Measurements from ENCODE around the gene MECR. TPM values are rescaled to one million over a fixed set of nuclear protein-coding genes. Genes with fewer than 3 reads are reported as not detected.

The MECR gene
- total RNA-seq = 1 to 10 TPM; 7.6 to 8.0 TPM
- total RNA-seq = 5.4 to 6.0 reads per million in 2 donors

GRCh38 chr1:29230553-29231378 lies at the start of gene MECR:
Gene MECR, minus strand, starts transcription at chr1:29230934. Its CDS starts 28 bp downstream, at chr1:29230906.
- H3K4me3 Mint-ChIP-seq = peak within 1 kb of the TSS; percentile 96
- peak; percentile 99 for ATAC-seq
- peaks cover 15% of the 10 kb centered on the region for H3K4me1 Mint-ChIP-seq
- H3K27me3 Mint-ChIP-seq = peaks cover 17% of the 10 kb centered on the region
- no peaks in the 10 kb centered on the region for H3K36me3 Mint-ChIP-seq (ENCODE audit: low read depth)
- H3K9me3 ChIP-seq (ENCODE audit: control insufficient read depth, low read length, poor library complexity, severe bottlenecking) = no peaks in the 10 kb centered on the region
- peak within 1 kb of the TSS; percentile 93 for H3K27ac Mint-ChIP-seq
- DNase-seq = peak; percentile 87 to 91 (median 88)

GRCh38 chr1:29279951-29280391 lies 49.2 kb upstream of the MECR start:
- H3K36me3 Mint-ChIP-seq (ENCODE audit: low read depth) = no peaks in the 10 kb centered on the region

GRCh38 chr1:29279406-29279805 lies 48.7 kb upstream of the MECR start:
- Mint-ChIP-seq H3K36me3 (ENCODE audit: low read depth) (no peaks in the 10 kb centered on the region), H3K4me1 (peaks cover 13% of the 10 kb centered on the region), H3K27ac (no peak overlapping the region), H3K27me3 (peaks cover 44% of the 10 kb centered on the region), H3K4me3 (no peak overlapping the region)
- DNase-seq (no peak), ATAC-seq (no peak)
- H3K9me3 ChIP-seq (ENCODE audit: control insufficient read depth, low read length, poor library complexity, severe bottlenecking) = no peaks in the 10 kb centered on the region

More at GRCh38 chr1:29279951-29280391, 49.2 kb upstream of the MECR start:
- ATAC-seq (no peak), DNase-seq (no peak)
- H3K4me1 Mint-ChIP-seq = peaks cover 13% of the 10 kb centered on the region
- H3K9me3 ChIP-seq (ENCODE audit: control insufficient read depth, low read length, poor library complexity, severe bottlenecking) = no peaks in the 10 kb centered on the region
- H3K27me3 Mint-ChIP-seq = peaks cover 45% of the 10 kb centered on the region
- no peak overlapping the region for H3K27ac Mint-ChIP-seq
- no peak overlapping the region for H3K4me3 Mint-ChIP-seq

- no peaks in the 10 kb centered on the region for H3K36me3 Mint-ChIP-seq (ENCODE audit: low read depth)
- peaks cover 5% of the 10 kb centered on the region for H3K4me1 Mint-ChIP-seq
- ATAC-seq (no peak), DNase-seq (no peak)
- H3K9me3 ChIP-seq (ENCODE audit: control insufficient read depth, low read length, poor library complexity, severe bottlenecking) = no peaks in the 10 kb centered on the region
- H3K4me3 Mint-ChIP-seq = no peak overlapping the region
- no peak overlapping the region for H3K27ac Mint-ChIP-seq
- H3K27me3 Mint-ChIP-seq = peaks cover 41% of the 10 kb centered on the region
These were observed 47.4 kb upstream of the MECR start for GRCh38 chr1:29278124-29278523.

- H3K4me1 Mint-ChIP-seq = peaks cover 3% of the 10 kb centered on the region
These were observed 44.7 kb upstream of the MECR start for GRCh38 chr1:29275435-29275834.

GRCh38 chr1:29272147-29272907 lies 41.6 kb upstream of the MECR start:
- peaks cover 2% of the 10 kb centered on the region for H3K4me1 Mint-ChIP-seq
- DNase-seq (no peak), ATAC-seq (no peak)
- no peaks in the 10 kb centered on the region for H3K9me3 ChIP-seq (ENCODE audit: control insufficient read depth, low read length, poor library complexity, severe bottlenecking)
- peaks cover 53% of the 10 kb centered on the region for H3K27me3 Mint-ChIP-seq
- H3K4me3 Mint-ChIP-seq = no peak overlapping the region
- no peak overlapping the region for H3K27ac Mint-ChIP-seq
- peaks cover 7% of the 10 kb centered on the region for H3K36me3 Mint-ChIP-seq (ENCODE audit: low read depth)

More at GRCh38 chr1:29275435-29275834, 44.7 kb upstream of the MECR start:
- Mint-ChIP-seq H3K27ac (no peak overlapping the region), H3K27me3 (peaks cover 53% of the 10 kb centered on the region), H3K4me3 (no peak overlapping the region), H3K36me3 (ENCODE audit: low read depth) (no peaks in the 10 kb centered on the region)
- no peaks in the 10 kb centered on the region for H3K9me3 ChIP-seq (ENCODE audit: control insufficient read depth, low read length, poor library complexity, severe bottlenecking)
- DNase-seq = no peak
- ATAC-seq = no peak

- DNase-seq (no peak), ATAC-seq (no peak)
- H3K9me3 ChIP-seq (ENCODE audit: control insufficient read depth, low read length, poor library complexity, severe bottlenecking) = no peaks in the 10 kb centered on the region
- Mint-ChIP-seq H3K27me3 (peaks cover 59% of the 10 kb centered on the region), H3K27ac (no peak overlapping the region), H3K4me1 (peaks cover 2% of the 10 kb centered on the region), H3K4me3 (no peak overlapping the region), H3K36me3 (ENCODE audit: low read depth) (peaks cover 7% of the 10 kb centered on the region)
These were observed 41.0 kb upstream of the MECR start for GRCh38 chr1:29271724-29272123.

- ATAC-seq (no peak), DNase-seq (no peak)
- peaks cover 2% of the 10 kb centered on the region for H3K4me1 Mint-ChIP-seq
- no peak overlapping the region for H3K4me3 Mint-ChIP-seq
- no peak overlapping the region for H3K27ac Mint-ChIP-seq
- peaks cover 66% of the 10 kb centered on the region for H3K27me3 Mint-ChIP-seq
- H3K9me3 ChIP-seq (ENCODE audit: control insufficient read depth, low read length, poor library complexity, severe bottlenecking) = no peaks in the 10 kb centered on the region
- H3K36me3 Mint-ChIP-seq (ENCODE audit: low read depth) = peaks cover 7% of the 10 kb centered on the region
These were observed 40.3 kb upstream of the MECR start for GRCh38 chr1:29270929-29271521.

- ATAC-seq = no peak
These were observed 38.6 kb upstream of the MECR start for GRCh38 chr1:29269382-29269781.

GRCh38 chr1:29267321-29268070 lies 36.8 kb upstream of the MECR start:
- Mint-ChIP-seq H3K27me3 (peaks cover 66% of the 10 kb centered on the region), H3K36me3 (ENCODE audit: low read depth) (peaks cover 7% of the 10 kb centered on the region), H3K27ac (no peak overlapping the region), H3K4me1 (no peaks in the 10 kb centered on the region), H3K4me3 (no peak overlapping the region)
- DNase-seq = no peak
- no peak for ATAC-seq
- no peaks in the 10 kb centered on the region for H3K9me3 ChIP-seq (ENCODE audit: control insufficient read depth, low read length, poor library complexity, severe bottlenecking)

More at GRCh38 chr1:29269382-29269781, 38.6 kb upstream of the MECR start:
- no peaks in the 10 kb centered on the region for H3K9me3 ChIP-seq (ENCODE audit: control insufficient read depth, low read length, poor library complexity, severe bottlenecking)
- Mint-ChIP-seq H3K27me3 (peaks cover 67% of the 10 kb centered on the region), H3K36me3 (ENCODE audit: low read depth) (peaks cover 7% of the 10 kb centered on the region), H3K4me1 (no peaks in the 10 kb centered on the region), H3K4me3 (no peak overlapping the region), H3K27ac (no peak overlapping the region)
- DNase-seq = no peak

- DNase-seq (no peak), ATAC-seq (no peak)
- Mint-ChIP-seq H3K4me1 (no peaks in the 10 kb centered on the region), H3K36me3 (ENCODE audit: low read depth) (peaks cover 7% of the 10 kb centered on the region), H3K27ac (no peak overlapping the region), H3K4me3 (no peak overlapping the region), H3K27me3 (peaks cover 65% of the 10 kb centered on the region)
- H3K9me3 ChIP-seq (ENCODE audit: control insufficient read depth, low read length, poor library complexity, severe bottlenecking) = no peaks in the 10 kb centered on the region
These were observed 36.2 kb upstream of the MECR start for GRCh38 chr1:29266912-29267311.

- H3K9me3 ChIP-seq (ENCODE audit: control insufficient read depth, low read length, poor library complexity, severe bottlenecking) = no peaks in the 10 kb centered on the region
- ATAC-seq (no peak), DNase-seq (no peak)
- Mint-ChIP-seq H3K27ac (no peak overlapping the region), H3K4me1 (peaks cover 6% of the 10 kb centered on the region), H3K36me3 (ENCODE audit: low read depth) (peaks cover 9% of the 10 kb centered on the region), H3K4me3 (no peak overlapping the region), H3K27me3 (peaks cover 55% of the 10 kb centered on the region)
These were observed 34.1 kb upstream of the MECR start for GRCh38 chr1:29264773-29265389.
